Measurements from ENCODE around the gene GADD45A.

GADD45A gene

GRCh38 chr1:67690018-67690363 is 5.0 kb downstream of the GADD45A start:
- DNase-seq = no peak

GRCh38 chr1:67690411-67690810 is 5.4 kb downstream of the GADD45A start:
- no peak for DNase-seq

- DNase-seq = no peak
Observed at GRCh38 chr1:67691712-67692111, 6.7 kb downstream of the GADD45A start.

- no peak for DNase-seq
Observed at GRCh38 chr1:67695963-67696362, 11.0 kb downstream of the GADD45A start.

- no peak for DNase-seq
Observed at GRCh38 chr1:67696708-67697107, 11.7 kb downstream of the GADD45A start.

- DNase-seq = no peak
Observed at GRCh38 chr1:67700220-67700619, 15.2 kb downstream of the GADD45A start.

GRCh38 chr1:67700692-67701410 is 15.8 kb downstream of the GADD45A start:
- DNase-seq = no peak

- no peak for DNase-seq
Observed at GRCh38 chr1:67701876-67702275, 16.9 kb downstream of the GADD45A start.

- DNase-seq = no peak
Observed at GRCh38 chr1:67704351-67704750, 19.4 kb downstream of the GADD45A start.

- DNase-seq = no peak
Observed at GRCh38 chr1:67705735-67706453, 20.9 kb downstream of the GADD45A start.

- DNase-seq = no peak
Observed at GRCh38 chr1:67708606-67709005, 23.6 kb downstream of the GADD45A start.

- DNase-seq = no peak
Observed at GRCh38 chr1:67710417-67710816, 25.4 kb downstream of the GADD45A start.

- DNase-seq = no peak
Observed at GRCh38 chr1:67711158-67711854, 26.3 kb downstream of the GADD45A start.

- no peak for DNase-seq
Observed at GRCh38 chr1:67711855-67712212, 26.8 kb downstream of the GADD45A start.

GRCh38 chr1:67713057-67713846 is 28.3 kb downstream of the GADD45A start:
- peak; percentile 51 for DNase-seq

- no peak for DNase-seq
Observed at GRCh38 chr1:67715819-67716218, 30.8 kb downstream of the GADD45A start.

- no peak for DNase-seq
Observed at GRCh38 chr1:67716800-67717199, 31.8 kb downstream of the GADD45A start.

GRCh38 chr1:67717876-67718275 is 32.9 kb downstream of the GADD45A start:
- no peak for DNase-seq

GRCh38 chr1:67719329-67720196 is 34.6 kb downstream of the GADD45A start:
- no peak for DNase-seq

GRCh38 chr1:67721112-67721511 is 36.1 kb downstream of the GADD45A start:
- DNase-seq = no peak

GRCh38 chr1:67721650-67722291 is 36.8 kb downstream of the GADD45A start:
- no peak for DNase-seq
